Measurements from ENCODE around the gene SMIM22.

Gene SMIM22

GRCh38 chr16:4785758-4786433 lies 9.3 kb upstream of the SMIM22 start:
- ChIA-PET CTCF (no interaction called here), POLR2A (interaction anchor here (1.2 kb wide), 1 partner anchor 17 kb away, joined by 4 read pairs; no protein-coding TSS in a partner anchor)
- TF ChIP-seq HDGF (IDR thresholded peaks at IDR 0.05; ENCODE audit: borderline replicate concordance) (no peak), FOXK2 (IDR thresholded peaks at IDR 0.05) (no peak), CTBP1 (IDR thresholded peaks at IDR 0.05; ENCODE audit: borderline replicate concordance) (no peak), ZNF384 (IDR thresholded peaks at IDR 0.05) (no peak), LEF1 (IDR thresholded peaks at IDR 0.05; ENCODE audit: borderline replicate concordance) (no peak), FOXA1 (IDR thresholded peaks at IDR 0.05) (no peak), ELF4 (IDR thresholded peaks at IDR 0.05) (no peak), FOXM1 (IDR thresholded peaks at IDR 0.05; ENCODE audit: borderline replicate concordance) (no peak), ARNT (IDR thresholded peaks at IDR 0.05) (no peak), SUZ12 (IDR thresholded peaks at IDR 0.05) (no peak), NFRKB (IDR thresholded peaks at IDR 0.05) (no peak), PKNOX1 (IDR thresholded peaks at IDR 0.05) (no peak)

GRCh38 chr16:4787068-4787467 lies 8.1 kb upstream of the SMIM22 start:
- TF ChIP-seq FOXA1 (IDR thresholded peaks at IDR 0.05): no peak
- TF ChIP-seq TARDBP (IDR thresholded peaks at IDR 0.05): no peak
- TF ChIP-seq SUZ12 (IDR thresholded peaks at IDR 0.05): no peak
- no peak for TF ChIP-seq ELF4 (IDR thresholded peaks at IDR 0.05)
- no peak for TF ChIP-seq BHLHE40 (IDR thresholded peaks at IDR 0.05; ENCODE audit: borderline replicate concordance)
- no peak for TF ChIP-seq ZNF384 (IDR thresholded peaks at IDR 0.05)
- TF ChIP-seq FOXM1 (IDR thresholded peaks at IDR 0.05; ENCODE audit: borderline replicate concordance): no peak
- TF ChIP-seq NFRKB (IDR thresholded peaks at IDR 0.05): no peak
- DNase-seq (ENCODE audit: extremely low spot score): no peak
- CTCF ChIA-PET: no interaction called here
- POLR2A ChIA-PET: no interaction called here

More at GRCh38 chr16:4785758-4786433, 9.3 kb upstream of the SMIM22 start:
- DNase-seq (ENCODE audit: extremely low spot score): no peak

GRCh38 chr16:4787627-4788482 lies 7.3 kb upstream of the SMIM22 start, which contains the start of gene SEPTIN12:
Gene SEPTIN12 (minus strand): TSS chr16:4788345. CDS start chr16:4787645, 700 bp downstream.
- TF ChIP-seq SUZ12 (IDR thresholded peaks at IDR 0.05): no peak
- no peak for TF ChIP-seq ELF4 (IDR thresholded peaks at IDR 0.05)
- POLR2A ChIA-PET: interaction anchor here (0.8 to 2.6 kb wide), 3 partner anchors 9 to 19 kb away, joined by 3 to 8 read pairs (median 5); partner anchors contain the start of gene ROGDI
- no peak for DNase-seq (ENCODE audit: extremely low spot score)
- CTCF ChIA-PET: no interaction called here

- no peak for DNase-seq (ENCODE audit: extremely low spot score)
- CTCF ChIA-PET: no interaction called here
- TF ChIP-seq TARDBP (IDR thresholded peaks at IDR 0.05): no peak
- no peak for TF ChIP-seq PKNOX1 (IDR thresholded peaks at IDR 0.05)
- no peak for TF ChIP-seq BHLHE40 (IDR thresholded peaks at IDR 0.05; ENCODE audit: borderline replicate concordance)
- TF ChIP-seq LEF1 (IDR thresholded peaks at IDR 0.05; ENCODE audit: borderline replicate concordance): no peak
- no peak for TF ChIP-seq FOXA1 (IDR thresholded peaks at IDR 0.05)
- TF ChIP-seq ELF4 (IDR thresholded peaks at IDR 0.05): no peak
- no peak for TF ChIP-seq CTBP1 (IDR thresholded peaks at IDR 0.05; ENCODE audit: borderline replicate concordance)
- TF ChIP-seq SUZ12 (IDR thresholded peaks at IDR 0.05): no peak
- TF ChIP-seq FOXK2 (IDR thresholded peaks at IDR 0.05): no peak
- TF ChIP-seq SP1 (IDR thresholded peaks at IDR 0.05): no peak
- TF ChIP-seq NFRKB (IDR thresholded peaks at IDR 0.05): no peak
- TF ChIP-seq FOXM1 (IDR thresholded peaks at IDR 0.05; ENCODE audit: borderline replicate concordance): no peak
- POLR2A ChIA-PET: interaction anchor here (0.8 to 2.6 kb wide), 3 partner anchors 8 to 20 kb away, joined by 3 to 8 read pairs (median 5); partner anchors contain the start of gene ROGDI
These were observed 6.7 kb upstream of the SMIM22 start for GRCh38 chr16:4788489-4788889.

- CTCF ChIA-PET: interaction anchor here (0.8 kb wide), 1 partner anchor 23 kb away, joined by 3 read pairs; no protein-coding TSS in a partner anchor
- POLR2A ChIA-PET: interaction anchor here (0.8 to 2.6 kb wide), 3 partner anchors 8 to 20 kb away, joined by 3 to 8 read pairs (median 5); partner anchors contain the start of gene ROGDI
- no peak for TF ChIP-seq ARNT (IDR thresholded peaks at IDR 0.05)
- no peak for TF ChIP-seq ELF4 (IDR thresholded peaks at IDR 0.05)
- DNase-seq (ENCODE audit: extremely low spot score): no peak
These were observed 6.3 kb upstream of the SMIM22 start for GRCh38 chr16:4788910-4789309.

GRCh38 chr16:4790261-4790660 lies 4.9 kb upstream of the SMIM22 start:
- TF ChIP-seq PKNOX1 (IDR thresholded peaks at IDR 0.05) (no peak), LEF1 (IDR thresholded peaks at IDR 0.05; ENCODE audit: borderline replicate concordance) (no peak), CTBP1 (IDR thresholded peaks at IDR 0.05; ENCODE audit: borderline replicate concordance) (no peak), FOXK2 (IDR thresholded peaks at IDR 0.05) (no peak), ZNF384 (IDR thresholded peaks at IDR 0.05) (no peak)
- no peak for DNase-seq (ENCODE audit: extremely low spot score)
- CTCF ChIA-PET: interaction anchor here (0.5 to 0.6 kb wide), 2 partner anchors 53 to 164 kb away, joined by 4 read pairs; no protein-coding TSS in a partner anchor
- POLR2A ChIA-PET: interaction anchor here (2.6 kb wide), 1 partner anchor 22 kb away, joined by 8 read pairs; no protein-coding TSS in a partner anchor
